Measurements from ENCODE around the gene ZNF182.

ZNF182 gene

DNA sequence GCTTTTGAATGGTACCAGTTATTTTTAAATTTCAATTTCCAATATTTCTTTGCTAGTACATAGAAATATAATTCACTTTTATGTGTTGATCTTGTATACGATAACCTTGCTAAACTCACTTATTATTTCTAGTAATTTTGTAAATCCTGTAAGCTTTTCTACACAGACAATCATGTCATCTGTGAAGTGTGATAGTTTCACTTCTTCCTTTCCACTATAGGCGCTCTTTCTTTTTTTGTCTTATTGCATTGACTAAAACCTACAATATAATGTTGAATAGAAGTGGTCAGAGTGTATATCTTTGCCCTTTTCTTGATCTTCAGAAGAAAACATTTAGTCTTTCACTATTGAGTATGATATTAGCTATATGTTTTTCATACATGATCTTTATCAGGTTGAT, 76.6 kb downstream of the ZNF182 start:
- TF ChIP-seq, protein P1, sequence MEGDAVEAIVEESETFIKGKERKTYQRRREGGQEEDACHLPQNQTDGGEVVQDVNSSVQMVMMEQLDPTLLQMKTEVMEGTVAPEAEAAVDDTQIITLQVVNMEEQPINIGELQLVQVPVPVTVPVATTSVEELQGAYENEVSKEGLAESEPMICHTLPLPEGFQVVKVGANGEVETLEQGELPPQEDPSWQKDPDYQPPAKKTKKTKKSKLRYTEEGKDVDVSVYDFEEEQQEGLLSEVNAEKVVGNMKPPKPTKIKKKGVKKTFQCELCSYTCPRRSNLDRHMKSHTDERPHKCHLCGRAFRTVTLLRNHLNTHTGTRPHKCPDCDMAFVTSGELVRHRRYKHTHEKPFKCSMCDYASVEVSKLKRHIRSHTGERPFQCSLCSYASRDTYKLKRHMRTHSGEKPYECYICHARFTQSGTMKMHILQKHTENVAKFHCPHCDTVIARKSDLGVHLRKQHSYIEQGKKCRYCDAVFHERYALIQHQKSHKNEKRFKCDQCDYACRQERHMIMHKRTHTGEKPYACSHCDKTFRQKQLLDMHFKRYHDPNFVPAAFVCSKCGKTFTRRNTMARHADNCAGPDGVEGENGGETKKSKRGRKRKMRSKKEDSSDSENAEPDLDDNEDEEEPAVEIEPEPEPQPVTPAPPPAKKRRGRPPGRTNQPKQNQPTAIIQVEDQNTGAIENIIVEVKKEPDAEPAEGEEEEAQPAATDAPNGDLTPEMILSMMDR (IDR thresholded peaks at IDR 0.05): no peak
- Histone ChIP-seq H3K27me3 (ENCODE audit: control insufficient read depth, insufficient read depth, low read length) (no peaks in the 10 kb centered on the region), H3K36me3 (ENCODE audit: control insufficient read depth, insufficient read depth, low read length) (no peaks in the 10 kb centered on the region), H3K9me3 (ENCODE audit: control insufficient read depth, low read length) (no peaks in the 10 kb centered on the region), H3K4me3 (ENCODE audit: low read depth, low read length) (no peak overlapping the region), H3K27ac (no peak overlapping the region), H3K4me2 (ENCODE audit: low read length) (no peak overlapping the region), H3K4me1 (no peaks in the 10 kb centered on the region), H3K9ac (no peak overlapping the region), H2AFZ (no peak overlapping the region), H3K79me2 (no peaks in the 10 kb centered on the region)

Data from parathyroid adenoma (tissue), 2 donors.